KBM-7 (cell line): Measurements from ENCODE around the gene ZNF431.

ENCODE experiments used
- DNase-seq: peaks from one replicate; pipeline ENCODE4 v3.0.0-alpha.2; 2015
- in situ Hi-C: fragments of 300-500 bp; cut with MboI; formaldehyde crosslinking; loops from 2 replicates; pipeline ENCODE4 v1.14.3; 2020; ENCODE audit warnings: low sequenced_read_pairs, low pct_unique_long_range_greater_than_20kb, mixed read lengths

Gene ZNF431

GRCh38 chr19:21141787-21142464 is at the start of gene ZNF431:
TSS of gene ZNF431 (plus strand) at chr19:21142040. CDS start at chr19:21142184, 144 bp downstream.
- peak; percentile 98 for DNase-seq
- in situ Hi-C loops, result no loop called here

DNA sequence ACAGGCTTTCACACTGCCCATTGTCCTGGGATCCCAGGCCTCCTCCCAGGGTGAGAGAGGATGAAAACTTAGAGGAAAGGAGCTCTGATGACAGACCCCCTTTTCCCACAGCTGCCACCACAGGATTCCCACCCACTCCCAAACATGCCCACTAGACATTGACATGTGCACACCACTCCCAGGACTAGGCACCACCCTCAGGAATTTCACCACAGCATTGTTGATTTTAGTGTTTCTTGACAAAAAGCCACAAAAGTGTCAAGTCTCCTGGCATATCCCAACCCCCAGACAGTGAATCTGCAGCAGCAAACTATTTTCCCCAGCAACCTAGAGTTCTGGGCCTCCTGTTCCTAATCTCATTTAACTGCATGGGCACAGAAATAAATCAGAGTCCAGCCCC is 49.7 kb upstream of the ZNF431 start:
- in situ Hi-C loops, result no loop called here
- no peak for DNase-seq

DNA sequence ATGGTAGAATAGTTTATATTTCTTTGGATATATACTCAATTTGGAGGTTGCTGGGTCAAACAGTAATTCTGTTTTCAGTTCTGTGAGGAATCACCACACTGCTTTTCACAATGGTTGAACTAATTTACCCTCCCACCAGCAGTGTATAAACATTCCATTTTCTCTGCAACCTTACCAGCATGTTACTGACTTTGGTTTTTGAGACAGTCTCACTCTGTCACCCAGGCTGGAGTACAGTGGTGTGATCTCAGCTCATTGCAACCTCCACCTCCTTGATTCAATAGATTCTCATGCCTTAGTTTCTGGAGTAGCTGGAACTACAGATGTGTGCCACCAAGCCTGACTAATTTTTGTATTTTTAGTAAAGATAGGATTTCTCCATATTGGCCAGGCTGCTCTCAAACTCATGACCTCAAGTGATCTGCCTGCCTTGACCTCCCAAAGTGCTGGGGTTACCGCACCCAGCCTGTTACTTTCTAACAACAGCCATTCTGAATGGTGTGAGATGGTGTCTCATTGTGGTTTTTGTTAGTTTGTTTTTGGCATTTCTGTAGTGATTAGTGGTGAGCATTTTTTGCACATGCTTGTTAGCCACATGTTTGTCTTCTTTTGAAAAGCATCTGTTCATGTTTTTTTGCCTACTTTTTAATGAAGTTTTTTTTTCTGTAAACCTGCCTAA is 47.4 kb upstream of the ZNF431 start:
- no peak for DNase-seq

DNA sequence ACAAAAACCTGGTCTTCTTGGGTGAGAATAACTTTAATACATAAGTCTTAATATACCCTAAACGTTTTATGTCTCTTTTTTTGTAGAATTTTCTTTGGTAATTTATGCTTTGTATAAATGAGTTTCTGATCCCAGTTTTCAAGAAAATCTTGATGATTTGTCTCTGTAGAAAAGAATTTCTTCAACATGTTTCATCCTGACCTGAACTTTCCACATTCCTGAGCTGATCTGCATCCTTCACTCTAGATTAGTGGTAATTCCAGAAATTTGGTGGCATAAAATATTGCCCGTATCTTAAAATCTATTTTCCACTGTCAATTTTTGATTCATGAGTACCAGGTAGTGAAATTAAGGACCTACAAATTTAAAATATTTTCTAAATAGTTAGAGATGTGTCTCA is 43.5 kb upstream of the ZNF431 start:
- DNase-seq, result no peak

More for the DNA sequence above, 47.4 kb upstream of the ZNF431 start:
- in situ Hi-C loops, result no loop called here

GRCh38 chr19:21101521-21102242 is 40.2 kb upstream of the ZNF431 start:
- no peak for DNase-seq
- in situ Hi-C loops, result no loop called here

More for the DNA sequence above, 43.5 kb upstream of the ZNF431 start:
- in situ Hi-C loops, result no loop called here

DNA sequence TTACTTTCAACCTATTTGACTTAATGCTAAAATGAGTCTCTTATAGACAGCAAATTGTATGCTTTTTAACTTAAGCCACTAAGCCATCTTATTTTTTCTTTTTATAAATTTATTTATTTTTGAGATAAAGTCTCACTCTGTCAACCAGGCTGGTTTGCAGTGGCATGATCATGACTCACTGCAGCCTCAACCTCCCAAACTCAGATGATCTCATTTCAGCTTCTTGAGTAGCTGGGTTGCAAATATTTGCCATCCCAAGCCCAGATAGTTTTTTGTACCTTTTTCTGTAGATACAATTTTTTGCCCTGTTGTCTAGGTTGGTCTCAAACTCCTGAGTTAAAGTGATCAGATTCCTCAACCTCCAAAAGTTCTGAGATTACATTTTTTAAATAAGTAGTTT is 32.7 kb upstream of the ZNF431 start:
- no peak for DNase-seq
- in situ Hi-C loops, result no loop called here

DNA sequence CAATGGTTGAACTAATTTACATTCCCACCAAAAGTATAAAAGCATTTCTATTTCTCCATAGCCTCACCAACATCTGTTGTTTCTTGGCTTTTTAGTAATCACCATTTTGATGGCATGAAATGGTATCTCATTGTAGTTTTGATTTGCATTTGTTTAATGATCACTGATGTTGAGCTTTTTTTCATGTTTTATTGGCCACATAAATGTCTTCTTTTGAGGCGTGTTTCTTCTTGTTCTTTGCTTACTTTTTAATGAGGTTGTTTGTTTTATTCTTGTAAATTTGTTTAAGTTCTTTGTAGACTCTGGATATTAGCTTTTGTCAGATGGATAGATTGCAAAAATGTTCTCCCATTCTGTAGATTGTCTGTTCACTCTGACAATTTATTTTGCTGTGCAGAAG is 31.7 kb upstream of the ZNF431 start:
- in situ Hi-C loops, result no loop called here
- DNase-seq, result no peak

DNA sequence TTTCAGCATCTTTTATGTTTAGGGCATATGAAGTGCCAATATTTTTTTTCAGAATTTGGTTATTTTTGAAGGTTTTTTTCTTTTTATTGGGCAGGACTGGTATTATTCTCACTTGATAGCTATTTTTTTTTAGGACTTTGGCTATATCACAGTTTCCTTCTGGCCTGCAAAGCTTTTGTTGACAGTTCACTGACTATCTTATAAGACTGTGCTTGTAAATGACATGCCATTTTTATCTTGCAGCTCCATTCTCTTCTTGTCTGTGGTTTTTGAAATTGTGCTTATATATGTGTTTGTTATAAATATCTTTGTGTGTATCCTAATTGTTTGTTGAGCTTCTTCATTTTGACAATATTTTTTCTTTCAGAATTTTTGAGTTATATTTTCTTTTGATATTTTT is 26.4 kb upstream of the ZNF431 start:
- DNase-seq, result no peak
- in situ Hi-C loops, result no loop called here

DNA sequence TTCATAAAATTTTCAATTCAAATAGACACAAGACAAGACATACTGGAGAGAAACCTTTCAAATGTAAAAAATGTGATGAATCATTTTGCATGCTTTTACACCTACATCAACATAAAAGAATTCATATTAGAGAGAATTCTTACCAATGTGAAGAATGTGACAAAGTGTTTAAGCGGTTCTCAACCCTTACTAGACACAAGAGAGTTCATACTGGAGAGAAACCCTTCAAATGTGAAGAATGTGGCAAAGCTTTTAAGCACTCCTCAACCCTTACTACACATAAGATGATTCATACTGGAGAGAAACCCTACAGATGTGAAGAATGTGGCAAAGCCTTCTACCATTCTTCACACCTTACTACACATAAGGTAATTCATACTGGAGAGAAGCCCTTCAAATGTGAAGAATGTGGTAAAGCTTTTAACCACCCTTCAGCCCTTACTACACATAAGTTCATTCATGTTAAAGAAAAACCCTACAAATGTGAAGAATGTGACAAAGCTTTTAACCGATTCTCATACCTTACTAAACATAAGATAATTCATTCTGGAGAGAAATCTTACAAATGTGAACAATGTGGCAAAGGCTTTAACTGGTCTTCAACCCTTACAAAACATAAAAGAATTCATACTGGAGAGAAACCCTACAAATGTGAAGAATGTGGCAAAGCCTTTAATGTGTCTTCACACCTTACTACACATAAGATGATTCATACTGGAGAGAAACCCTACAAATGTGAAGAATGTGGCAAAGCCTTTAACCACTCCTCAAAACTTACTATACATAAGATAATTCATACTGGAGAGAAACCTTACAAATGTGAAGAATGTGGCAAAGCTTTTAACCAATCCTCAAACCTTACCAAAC is 24.6 kb upstream of the ZNF431 start:
- in situ Hi-C loops, result no loop called here

DNA sequence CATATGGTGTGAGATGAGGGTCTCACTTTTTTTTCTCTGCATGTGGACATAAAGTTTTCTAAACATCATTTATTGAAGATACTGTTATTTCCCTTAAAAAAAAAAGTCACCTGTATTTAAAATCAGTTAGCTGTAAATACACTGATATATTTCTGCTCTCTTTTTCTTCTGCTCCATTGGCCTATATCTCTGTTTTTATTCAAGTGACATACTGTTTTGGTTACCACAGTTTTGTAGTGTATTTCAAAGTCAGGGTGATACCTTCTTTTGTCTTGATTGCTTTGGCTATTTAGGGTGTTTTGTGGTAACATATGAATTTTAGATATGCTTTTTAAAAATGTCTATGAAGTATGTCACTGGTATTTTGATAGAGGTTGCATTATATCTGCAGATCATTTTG is 15.8 kb upstream of the ZNF431 start:
- DNase-seq, result no peak
- in situ Hi-C loops, result no loop called here

More for the DNA sequence above, 24.6 kb upstream of the ZNF431 start:
- DNase-seq, result no peak

- DNase-seq, result no peak
- in situ Hi-C loops, result no loop called here
These were observed 14.8 kb upstream of the ZNF431 start for GRCh38 chr19:21127001-21127400.

- in situ Hi-C loops, result no loop called here
- no peak for DNase-seq
These were observed 13.9 kb upstream of the ZNF431 start for GRCh38 chr19:21127898-21128297.

GRCh38 chr19:21128901-21129698 is 12.7 kb upstream of the ZNF431 start:
- in situ Hi-C loops, result no loop called here
- no peak for DNase-seq

GRCh38 chr19:21130097-21130775 is 11.6 kb upstream of the ZNF431 start:
- in situ Hi-C loops, result no loop called here
- no peak for DNase-seq

DNA sequence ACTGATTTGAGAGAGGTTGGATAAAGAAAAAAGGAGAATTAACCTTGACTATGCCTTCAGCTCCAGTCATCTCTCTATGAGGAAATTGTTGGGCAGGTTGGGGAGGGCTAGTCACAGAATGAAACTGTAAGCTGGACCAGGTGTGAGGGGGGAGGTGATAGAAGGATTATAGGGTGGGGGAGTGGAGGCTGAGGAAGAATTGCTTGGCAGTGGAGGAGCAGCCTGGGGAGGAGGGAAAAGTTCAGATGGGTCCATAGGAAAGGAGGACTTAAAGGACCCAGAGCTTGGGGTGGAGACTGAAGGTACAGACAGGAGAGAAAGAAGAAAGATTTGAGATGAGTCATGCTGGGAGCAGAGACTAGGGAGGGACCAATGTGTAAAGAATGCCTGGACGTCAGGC is 8.2 kb upstream of the ZNF431 start:
- in situ Hi-C loops, result no loop called here
- DNase-seq, result no peak

DNA sequence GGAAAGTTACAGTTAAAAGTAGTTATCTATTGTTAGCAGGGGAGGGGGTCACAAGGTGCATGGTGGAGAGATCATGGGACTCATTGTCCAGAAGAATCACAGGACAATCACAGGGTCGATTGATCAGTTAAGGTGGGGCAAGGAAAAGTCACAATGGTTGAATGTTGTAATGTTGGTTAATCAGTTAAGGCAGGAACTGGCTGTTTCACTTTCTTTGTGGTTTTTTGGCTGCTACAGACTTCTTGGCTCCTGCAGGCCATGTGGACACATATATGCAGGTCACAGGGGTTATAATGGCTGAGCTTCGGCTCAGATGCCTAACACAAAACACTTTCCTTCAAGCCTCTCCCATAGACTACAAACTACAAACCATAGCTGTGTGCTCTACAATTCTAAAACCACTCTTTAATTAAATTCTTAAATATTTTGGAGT is 6.9 kb upstream of the ZNF431 start:
- no peak for DNase-seq
- in situ Hi-C loops, result no loop called here

DNA sequence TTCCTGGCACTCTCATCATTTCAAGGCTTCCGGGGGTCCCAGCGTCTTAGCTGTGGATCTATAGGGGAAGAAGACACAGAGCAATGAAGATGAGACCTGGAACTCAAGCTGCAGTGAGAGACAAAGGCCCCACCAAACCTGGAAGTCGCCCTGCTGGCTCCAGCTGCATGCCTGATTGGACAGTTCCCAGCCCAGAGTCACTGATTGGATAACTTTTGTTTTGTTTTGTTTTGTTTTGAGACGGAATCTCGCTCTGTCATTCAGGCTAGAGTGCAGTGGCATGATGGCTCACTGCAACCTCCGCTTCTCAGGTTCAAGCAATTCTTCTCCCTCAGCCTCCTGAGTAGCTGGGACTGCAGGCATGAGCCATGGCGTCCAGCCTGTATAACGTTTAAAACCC is 6.4 kb upstream of the ZNF431 start:
- in situ Hi-C loops, result no loop called here
- no peak for DNase-seq

- no peak for DNase-seq
- in situ Hi-C loops, result no loop called here
These were observed 3.7 kb upstream of the ZNF431 start for GRCh38 chr19:21138130-21138529.
